ENCODE measurements around the gene RAB40AL. TPM values are rescaled to one million over a fixed set of nuclear protein-coding genes. Genes with fewer than 3 reads are reported as not detected.
"Not testable (repeated sequence)": the region's sequence is repeated elsewhere in the genome, so short reads cannot be mapped to it uniquely, and the experiment has no call there.

Gene RAB40AL
- under 1 TPM; 0.38 to 0.46 TPM for total RNA-seq

- POLR2A ChIA-PET, CTCF ChIA-PET: not testable (repeated sequence)
These were observed at the start of gene RAB40AL for GRCh38 chrX:102936972-102937371. Gene RAB40AL (plus strand): TSS chrX:102937272. CDS start chrX:102937319, 47 bp downstream.

- ChIA-PET CTCF (no interaction called here), POLR2A (no interaction called here)
These were observed 49.4 kb upstream of the RAB40AL start for GRCh38 chrX:102887687-102888086.

- POLR2A ChIA-PET: no interaction called here
- CTCF ChIA-PET: no interaction called here
These were observed 45.0 kb upstream of the RAB40AL start for GRCh38 chrX:102892103-102892502.

GRCh38 chrX:102899940-102900916 is 36.8 kb upstream of the RAB40AL start:
- ChIA-PET POLR2A (no interaction called here), CTCF (no interaction called here)

GRCh38 chrX:102902355-102902754 is 34.7 kb upstream of the RAB40AL start:
- ChIA-PET POLR2A (no interaction called here), CTCF (no interaction called here)

- POLR2A ChIA-PET: no interaction called here
- CTCF ChIA-PET: interaction anchor here (1.2 kb wide), 1 partner anchor 20 kb away, joined by 4 read pairs; no protein-coding TSS in a partner anchor
These were observed 5.9 kb upstream of the RAB40AL start for GRCh38 chrX:102930990-102931756.

- POLR2A ChIA-PET: no interaction called here
- CTCF ChIA-PET: no interaction called here
These were observed 2.4 kb upstream of the RAB40AL start for GRCh38 chrX:102934624-102935023.

- CTCF ChIA-PET: interaction anchor here (0.9 to 1.7 kb wide), 5 partner anchors 9 to 206 kb away, joined by 3 to 5 read pairs (median 4); no protein-coding TSS in a partner anchor
- POLR2A ChIA-PET: no interaction called here
These were observed 14.1 kb downstream of the RAB40AL start for GRCh38 chrX:102950908-102951866.

- ChIA-PET CTCF (no interaction called here), POLR2A (no interaction called here)
These were observed 20.7 kb downstream of the RAB40AL start for GRCh38 chrX:102957751-102958150.

GRCh38 chrX:102958794-102959193 is 21.7 kb downstream of the RAB40AL start:
- CTCF ChIA-PET: no interaction called here
- POLR2A ChIA-PET: no interaction called here

GRCh38 chrX:102959471-102959870 is 22.4 kb downstream of the RAB40AL start:
- CTCF ChIA-PET: interaction anchor here (1.2 kb wide), 1 partner anchor 9 kb away, joined by 4 read pairs; no protein-coding TSS in a partner anchor
- POLR2A ChIA-PET: no interaction called here

- CTCF ChIA-PET: interaction anchor here (1.2 kb wide), 1 partner anchor 13 kb away, joined by 3 read pairs; no protein-coding TSS in a partner anchor
- POLR2A ChIA-PET: no interaction called here
These were observed 26.9 kb downstream of the RAB40AL start for GRCh38 chrX:102963955-102964354.

GRCh38 chrX:102964940-102965339 is 27.9 kb downstream of the RAB40AL start:
- ChIA-PET POLR2A (no interaction called here), CTCF (interaction anchor here (1.2 kb wide), 1 partner anchor 14 kb away, joined by 3 read pairs; no protein-coding TSS in a partner anchor)

- ChIA-PET CTCF (no interaction called here), POLR2A (no interaction called here)
These were observed 29.6 kb downstream of the RAB40AL start for GRCh38 chrX:102966701-102967100.

- CTCF ChIA-PET: no interaction called here
- POLR2A ChIA-PET: no interaction called here
These were observed 31.1 kb downstream of the RAB40AL start for GRCh38 chrX:102968216-102968615.

- POLR2A ChIA-PET, CTCF ChIA-PET: not testable (repeated sequence)
These were observed 34.5 kb downstream of the RAB40AL start for GRCh38 chrX:102971536-102971935.

- POLR2A ChIA-PET: no interaction called here
- CTCF ChIA-PET: no interaction called here
These were observed 37.9 kb downstream of the RAB40AL start for GRCh38 chrX:102975016-102975415.

GRCh38 chrX:102976286-102976685 is 39.2 kb downstream of the RAB40AL start:
- ChIA-PET CTCF (interaction anchor here (1.3 kb wide), 1 partner anchor 26 kb away, joined by 5 read pairs; no protein-coding TSS in a partner anchor), POLR2A (no interaction called here)

- CTCF ChIA-PET: interaction anchor here (1.3 kb wide), 1 partner anchor 26 kb away, joined by 5 read pairs; no protein-coding TSS in a partner anchor
- POLR2A ChIA-PET: no interaction called here
These were observed 39.9 kb downstream of the RAB40AL start for GRCh38 chrX:102976793-102977495.
